Measurements from ENCODE around the gene WDPCP.
"Not testable (repeated sequence)": the region's sequence is repeated elsewhere in the genome, so short reads cannot be mapped to it uniquely, and the experiment has no call there.

The WDPCP gene

GRCh38 chr2:63436488-63436887 lies 151.8 kb downstream of the WDPCP start:
- DNase-seq: no peak

DNA sequence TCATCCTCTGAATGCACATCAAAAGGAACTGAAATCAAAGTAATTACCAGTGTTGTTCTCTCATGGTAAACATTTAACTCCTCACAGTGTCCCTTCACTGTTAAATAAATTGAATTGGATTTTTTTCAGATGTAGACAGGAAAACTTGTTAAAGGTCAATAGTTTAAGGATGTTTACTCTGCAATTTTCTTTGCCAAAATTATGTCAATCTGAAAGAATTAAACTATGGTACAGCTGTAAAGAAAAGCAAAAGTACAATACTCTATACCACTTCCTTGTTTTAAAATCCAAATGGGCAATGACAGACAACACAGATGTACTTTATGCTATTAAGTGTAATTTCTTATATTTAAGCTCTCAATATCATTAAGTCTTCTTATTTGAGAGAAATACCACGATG lies 153.2 kb downstream of the WDPCP start:
- no peak for DNase-seq

GRCh38 chr2:63434024-63435001 lies 154.0 kb downstream of the WDPCP start:
- no peak for DNase-seq

GRCh38 chr2:63432373-63432772 lies 155.9 kb downstream of the WDPCP start:
- DNase-seq: no peak

DNA sequence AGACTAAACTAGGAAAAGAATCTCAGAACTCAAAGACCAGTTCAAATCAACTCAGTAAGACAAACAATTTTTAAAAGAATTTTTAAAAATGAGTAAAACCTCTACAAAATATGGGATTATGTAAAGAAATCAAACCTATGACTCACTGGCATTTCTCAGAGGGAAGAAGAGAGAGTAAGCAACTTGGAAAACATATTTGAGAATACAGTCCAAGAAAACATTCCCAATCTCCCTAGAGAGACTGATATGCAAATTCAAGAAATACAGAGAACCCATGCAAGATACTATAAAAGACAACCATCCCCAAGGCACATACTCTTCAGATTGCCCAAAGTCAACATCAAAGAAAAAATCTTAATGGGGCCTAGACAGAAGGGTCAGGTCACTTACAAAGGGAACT lies 162.7 kb downstream of the WDPCP start:
- DNase-seq: no peak

- no peak for DNase-seq
Observed at GRCh38 chr2:63425079-63425416, 163.2 kb downstream of the WDPCP start.

GRCh38 chr2:63424329-63425078 lies 163.8 kb downstream of the WDPCP start:
- DNase-seq: no peak

- DNase-seq: no peak
Observed at GRCh38 chr2:63422556-63422955, 165.7 kb downstream of the WDPCP start.

- DNase-seq: no peak
Observed at GRCh38 chr2:63408530-63408929, 179.7 kb downstream of the WDPCP start.

GRCh38 chr2:63406641-63407040 lies 181.6 kb downstream of the WDPCP start:
- no peak for DNase-seq

- no peak for DNase-seq
Observed at GRCh38 chr2:63403820-63404219, 184.5 kb downstream of the WDPCP start.

DNA sequence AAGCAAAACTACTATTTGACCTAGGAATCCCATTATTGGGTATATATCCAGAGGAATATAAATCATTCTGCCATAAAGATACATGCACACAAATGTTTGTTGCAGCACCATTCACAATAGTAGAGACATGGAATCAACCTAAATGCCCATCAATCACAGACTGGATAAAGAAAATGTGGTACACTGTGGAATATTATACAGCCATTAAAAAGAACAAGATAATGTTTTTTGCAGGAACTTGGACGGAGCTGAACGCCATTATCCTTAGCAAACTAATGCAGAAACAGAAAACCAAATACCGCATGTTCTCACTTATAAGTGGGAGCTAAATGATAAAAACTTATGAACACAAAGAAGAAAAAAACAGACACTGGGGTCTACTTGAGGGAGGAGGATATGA lies 185.4 kb downstream of the WDPCP start:
- DNase-seq: not testable (repeated sequence)

DNA sequence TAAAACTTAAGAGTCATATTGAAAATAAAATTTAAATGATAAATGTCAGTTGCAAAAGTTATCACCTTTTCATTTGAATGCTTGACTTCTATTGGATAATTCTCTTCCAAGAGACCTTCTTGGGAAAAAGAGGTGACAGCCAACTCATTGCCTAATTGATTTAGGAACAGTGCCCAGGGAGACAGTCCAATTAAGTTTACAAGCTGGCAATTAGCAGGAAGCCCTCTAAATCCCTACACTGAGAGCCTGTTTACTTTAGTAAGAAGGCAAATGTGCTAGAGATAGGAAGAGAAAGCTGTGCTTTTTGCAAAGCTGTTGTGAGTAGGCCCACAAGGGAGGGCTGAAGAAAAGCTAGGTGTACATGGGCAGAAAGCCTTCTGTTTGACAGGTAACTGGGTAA lies 189.1 kb downstream of the WDPCP start:
- DNase-seq: no peak

GRCh38 chr2:63379451-63379850 lies 208.8 kb downstream of the WDPCP start:
- no peak for DNase-seq

DNA sequence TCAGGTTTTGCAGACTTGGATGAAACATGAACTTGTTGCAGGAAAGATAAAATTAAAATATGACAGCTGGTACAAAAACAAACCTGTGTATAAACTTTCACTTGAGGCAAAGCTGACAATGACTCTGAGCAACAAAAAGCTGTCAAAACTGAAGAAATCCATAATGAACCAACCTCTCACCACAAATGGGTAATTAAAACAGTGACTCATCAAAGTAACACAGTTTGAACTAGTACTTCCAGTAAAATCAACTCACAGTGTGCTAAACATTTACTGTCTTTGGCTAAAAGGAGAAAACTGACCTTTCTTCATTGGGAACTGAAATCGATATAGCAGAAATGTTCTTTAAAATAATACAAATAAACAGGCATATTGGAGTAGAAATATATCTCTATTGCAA lies 209.7 kb downstream of the WDPCP start:
- DNase-seq: no peak

- DNase-seq: no peak
Observed at GRCh38 chr2:63374341-63374740, 213.9 kb downstream of the WDPCP start.

DNA sequence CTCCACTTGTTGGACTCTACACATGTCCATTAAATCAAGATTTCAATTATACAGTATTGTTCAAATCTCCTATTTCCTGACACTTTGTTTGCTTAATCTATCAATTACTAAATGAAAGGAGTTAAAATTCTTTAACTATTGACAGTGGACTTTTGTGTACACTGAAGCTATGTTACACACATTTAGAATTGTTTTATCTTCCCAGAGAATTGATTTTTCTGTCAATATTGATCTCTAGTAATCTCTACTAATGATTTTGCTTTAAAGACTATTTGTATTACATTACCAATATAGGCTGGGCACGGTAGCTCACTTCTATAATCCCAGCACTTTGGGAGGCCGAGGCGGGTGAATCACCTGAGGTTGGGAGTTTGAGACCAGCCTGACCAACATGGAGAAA lies 215.7 kb downstream of the WDPCP start:
- DNase-seq: no peak

DNA sequence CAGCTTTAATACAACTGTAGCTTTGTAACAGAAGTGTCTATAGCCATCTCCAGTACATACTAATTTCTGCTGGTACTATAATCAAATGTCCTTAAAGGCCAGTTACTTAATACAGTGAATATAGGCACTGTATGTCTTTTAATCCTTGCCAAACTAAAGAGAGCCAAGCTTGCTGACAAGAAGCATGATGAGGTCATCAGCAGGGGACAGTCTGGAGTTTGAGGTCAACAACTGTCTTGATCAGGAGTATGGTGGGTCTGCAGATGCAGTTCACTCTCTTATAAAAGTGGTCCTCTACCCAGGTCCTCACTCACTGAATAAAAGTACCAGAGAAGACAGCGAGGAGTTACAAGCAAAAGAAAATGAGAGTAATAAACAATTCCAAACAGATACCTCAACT lies 219.1 kb downstream of the WDPCP start:
- no peak for DNase-seq

DNA sequence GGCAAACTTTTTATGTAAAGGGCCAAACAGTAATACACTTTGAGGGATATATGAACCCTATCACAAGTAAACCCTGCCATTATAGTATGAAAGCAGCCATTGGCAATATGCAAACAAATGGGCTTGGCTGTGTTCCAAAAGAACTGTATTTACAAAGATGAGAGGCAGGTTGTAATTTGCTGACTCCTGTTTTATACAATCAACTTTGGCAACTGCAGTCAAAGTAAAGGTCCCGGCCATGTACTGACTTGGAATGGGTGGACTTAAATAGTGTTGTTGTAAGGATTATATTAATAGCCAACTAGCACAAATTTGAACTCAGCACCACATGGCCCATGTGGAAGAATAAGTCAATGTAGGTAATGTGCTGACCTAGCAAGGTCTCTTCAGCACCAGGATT lies 223.4 kb downstream of the WDPCP start:
- no peak for DNase-seq

- not testable (repeated sequence) for DNase-seq
Observed at GRCh38 chr2:63357722-63358121, 230.6 kb downstream of the WDPCP start.

DNA sequence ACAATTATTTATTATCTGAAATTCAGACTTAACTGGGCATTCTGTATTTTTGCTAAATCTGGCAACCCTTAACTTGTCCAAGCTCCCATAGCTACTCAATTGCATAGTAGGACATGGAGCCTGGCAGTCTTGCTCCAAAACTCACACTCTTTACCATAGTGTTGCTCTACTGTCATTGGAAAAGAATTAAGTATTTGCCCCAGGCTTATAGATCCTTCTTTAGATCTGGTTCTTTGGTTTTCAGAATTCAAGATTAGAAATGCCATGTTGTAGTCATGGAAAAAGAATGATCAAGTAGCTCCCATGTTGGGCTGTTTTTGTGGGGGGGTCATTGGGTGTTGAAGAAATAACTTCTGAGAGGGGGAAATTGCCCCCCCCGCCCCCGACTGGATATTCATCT lies 240.9 kb downstream of the WDPCP start:
- DNase-seq: no peak

DNA sequence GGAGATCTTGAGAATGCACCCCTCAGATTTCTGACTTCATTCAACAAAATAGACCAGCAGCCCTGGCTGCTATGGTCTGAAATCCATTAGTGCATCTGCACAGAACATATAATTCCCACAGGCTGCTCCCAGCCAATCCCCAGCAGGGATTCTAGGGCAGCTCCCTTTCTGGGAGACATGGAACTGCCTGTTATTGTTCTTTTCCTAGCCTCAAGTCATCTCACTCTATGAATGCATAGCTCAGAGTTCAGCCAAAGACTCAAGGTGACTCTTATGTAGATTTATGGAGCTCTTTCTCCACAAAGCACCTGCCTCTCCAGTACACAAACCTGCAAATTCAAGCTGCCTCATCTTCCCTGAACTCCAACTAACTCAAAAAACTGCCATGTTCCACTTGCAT lies 241.9 kb downstream of the WDPCP start:
- DNase-seq: no peak

- DNase-seq: no peak
Observed at GRCh38 chr2:63345285-63345633, 243.0 kb downstream of the WDPCP start.

DNA sequence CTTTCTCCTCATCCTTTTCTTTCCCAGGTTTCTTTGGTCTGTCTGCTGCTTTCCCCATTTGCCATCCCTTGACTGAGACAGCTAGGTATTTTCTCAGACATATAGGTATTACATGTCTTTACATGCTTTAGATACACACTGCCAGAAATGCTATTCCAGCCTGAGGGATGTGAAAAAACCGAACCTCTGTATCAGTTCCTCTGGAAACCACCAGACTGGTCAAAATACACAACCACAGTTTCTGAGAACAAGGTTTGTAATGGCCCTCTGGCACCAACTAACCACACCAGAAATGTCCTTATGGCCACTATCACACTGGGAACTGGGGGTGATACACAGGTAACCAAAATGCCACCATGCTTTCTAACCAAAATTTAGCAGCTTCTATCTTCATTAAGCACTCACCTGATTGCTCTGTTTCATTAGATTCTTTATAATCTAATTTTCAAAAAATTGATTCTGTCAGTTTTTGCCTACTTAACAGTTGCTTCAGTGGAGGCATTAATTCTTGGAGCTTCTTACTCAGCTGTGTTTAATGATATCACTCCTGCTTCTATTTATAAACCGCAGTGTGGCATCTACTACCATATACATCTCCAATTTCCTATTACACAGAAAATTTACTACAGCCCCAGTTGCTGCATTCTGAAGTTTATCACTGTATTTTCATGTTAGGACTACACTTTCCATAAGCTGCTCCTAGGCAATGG lies 243.5 kb downstream of the WDPCP start:
- DNase-seq: no peak

Data from activated CD4-positive, CD25-positive, alpha-beta regulatory T cell (primary cell).